Measurements from ENCODE around the gene COL4A4. TPM values are rescaled to one million over a fixed set of nuclear protein-coding genes. Genes with fewer than 3 reads are reported as not detected.

COL4A4 gene
- total RNA-seq, 2 experiments from 2014 or later: not detected

DNA sequence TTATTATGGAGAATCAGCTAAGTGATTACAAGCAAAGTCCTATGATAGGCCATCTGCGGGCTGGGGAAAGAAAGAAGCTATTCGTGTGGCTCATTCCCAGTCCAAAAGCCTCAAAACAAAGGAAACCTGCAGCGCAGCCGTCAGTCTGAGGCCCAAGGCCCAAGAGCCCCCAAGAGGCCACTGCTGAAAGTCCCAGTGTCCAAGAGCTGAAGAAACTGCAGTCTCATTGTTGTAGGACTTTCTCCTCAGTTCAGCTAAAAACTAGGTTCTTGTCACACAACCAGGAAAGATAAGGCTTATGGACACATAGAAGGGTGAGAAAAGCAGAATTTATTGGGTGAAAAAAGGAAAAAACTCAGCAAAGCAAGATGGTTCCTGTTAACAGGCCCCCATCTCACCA is 185.0 kb downstream of the COL4A4 start:
- Mint-ChIP-seq H3K9me3 (no peaks in the 10 kb centered on the region), H3K27me3 (no peaks in the 10 kb centered on the region), H3K36me3 (ENCODE audit: low read depth) (peaks cover 10% of the 10 kb centered on the region), H3K27ac (no peak overlapping the region), H3K4me1 (ENCODE audit: low read depth) (peaks cover 22% of the 10 kb centered on the region), H3K4me3 (no peak overlapping the region)
- ChIA-PET CTCF (interaction anchor here (0.6 to 1.1 kb wide), 2 partner anchors 177 to 877 kb away, joined by 3 to 7 read pairs; no protein-coding TSS in a partner anchor), POLR2A (no interaction called here)
- TF ChIP-seq, protein P1, sequence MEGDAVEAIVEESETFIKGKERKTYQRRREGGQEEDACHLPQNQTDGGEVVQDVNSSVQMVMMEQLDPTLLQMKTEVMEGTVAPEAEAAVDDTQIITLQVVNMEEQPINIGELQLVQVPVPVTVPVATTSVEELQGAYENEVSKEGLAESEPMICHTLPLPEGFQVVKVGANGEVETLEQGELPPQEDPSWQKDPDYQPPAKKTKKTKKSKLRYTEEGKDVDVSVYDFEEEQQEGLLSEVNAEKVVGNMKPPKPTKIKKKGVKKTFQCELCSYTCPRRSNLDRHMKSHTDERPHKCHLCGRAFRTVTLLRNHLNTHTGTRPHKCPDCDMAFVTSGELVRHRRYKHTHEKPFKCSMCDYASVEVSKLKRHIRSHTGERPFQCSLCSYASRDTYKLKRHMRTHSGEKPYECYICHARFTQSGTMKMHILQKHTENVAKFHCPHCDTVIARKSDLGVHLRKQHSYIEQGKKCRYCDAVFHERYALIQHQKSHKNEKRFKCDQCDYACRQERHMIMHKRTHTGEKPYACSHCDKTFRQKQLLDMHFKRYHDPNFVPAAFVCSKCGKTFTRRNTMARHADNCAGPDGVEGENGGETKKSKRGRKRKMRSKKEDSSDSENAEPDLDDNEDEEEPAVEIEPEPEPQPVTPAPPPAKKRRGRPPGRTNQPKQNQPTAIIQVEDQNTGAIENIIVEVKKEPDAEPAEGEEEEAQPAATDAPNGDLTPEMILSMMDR (IDR thresholded peaks at IDR 0.05): no peak
- intact Hi-C loops (cut with micrococcal nuclease): no loop called here
- ATAC-seq: no peak
- no peak for DNase-seq

DNA sequence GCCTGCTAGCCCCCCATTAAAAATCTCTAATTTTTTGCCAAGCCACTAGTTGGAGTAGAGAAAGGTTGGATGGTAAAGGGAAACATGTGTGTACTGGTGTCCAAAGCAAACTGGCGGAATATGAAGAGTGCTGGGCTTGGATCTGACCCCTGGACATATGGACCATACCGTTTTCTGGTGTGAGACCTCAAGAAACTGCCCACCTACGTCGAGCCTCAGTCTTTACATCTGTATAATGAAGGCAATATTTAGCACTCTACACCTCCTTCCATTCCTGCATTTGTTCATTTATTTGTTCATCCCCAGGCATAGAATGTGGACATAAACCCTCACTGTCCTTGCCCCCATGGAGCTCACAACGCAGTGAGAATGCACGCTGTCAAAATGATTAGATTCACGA is 185.7 kb downstream of the COL4A4 start:
- ATAC-seq (no peak), DNase-seq (no peak)
- H3K27me3 Mint-ChIP-seq: no peaks in the 10 kb centered on the region
- ChIA-PET CTCF (interaction anchor here (1.1 kb wide), 1 partner anchor 176 kb away, joined by 7 read pairs; no protein-coding TSS in a partner anchor), POLR2A (no interaction called here)
- H3K4me3 Mint-ChIP-seq: no peak overlapping the region
- peaks cover 14% of the 10 kb centered on the region for H3K36me3 Mint-ChIP-seq (ENCODE audit: low read depth)
- TF ChIP-seq, protein P1 (IDR thresholded peaks at IDR 0.05): no peak
- intact Hi-C loops (cut with micrococcal nuclease): no loop called here
- H3K27ac Mint-ChIP-seq: no peak overlapping the region
- no peaks in the 10 kb centered on the region for H3K9me3 Mint-ChIP-seq
- H3K4me1 Mint-ChIP-seq (ENCODE audit: low read depth): peaks cover 20% of the 10 kb centered on the region

DNA sequence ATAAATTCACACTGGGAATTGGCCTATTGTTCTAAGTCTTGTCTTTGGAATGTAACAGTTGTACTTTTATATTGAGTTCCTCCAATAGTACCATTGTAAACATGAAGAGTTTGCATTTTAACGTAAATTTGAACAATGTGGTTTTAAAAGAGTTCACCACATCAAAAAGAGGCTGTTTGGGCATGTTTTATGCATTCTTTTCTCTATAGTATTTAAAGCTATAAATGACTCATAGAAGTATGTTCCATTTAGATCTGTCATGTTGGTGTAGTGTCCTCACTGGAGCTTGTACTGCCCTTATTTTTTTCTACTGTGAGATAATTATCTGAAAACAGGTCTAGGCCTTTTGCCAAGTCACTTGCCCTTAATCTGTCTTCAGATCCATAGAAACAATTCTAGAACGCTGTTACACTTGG is 186.2 kb downstream of the COL4A4 start:
- Mint-ChIP-seq H3K27me3 (no peaks in the 10 kb centered on the region), H3K36me3 (ENCODE audit: low read depth) (peaks cover 16% of the 10 kb centered on the region), H3K9me3 (no peaks in the 10 kb centered on the region), H3K27ac (no peak overlapping the region), H3K4me1 (ENCODE audit: low read depth) (peaks cover 20% of the 10 kb centered on the region), H3K4me3 (no peak overlapping the region)
- POLR2A ChIA-PET: no interaction called here
- DNase-seq: no peak
- intact Hi-C loops (cut with micrococcal nuclease): no loop called here
- peak; percentile 30 for ATAC-seq
- TF ChIP-seq, protein P1 (IDR thresholded peaks at IDR 0.05): no peak
- CTCF ChIA-PET: no interaction called here

DNA sequence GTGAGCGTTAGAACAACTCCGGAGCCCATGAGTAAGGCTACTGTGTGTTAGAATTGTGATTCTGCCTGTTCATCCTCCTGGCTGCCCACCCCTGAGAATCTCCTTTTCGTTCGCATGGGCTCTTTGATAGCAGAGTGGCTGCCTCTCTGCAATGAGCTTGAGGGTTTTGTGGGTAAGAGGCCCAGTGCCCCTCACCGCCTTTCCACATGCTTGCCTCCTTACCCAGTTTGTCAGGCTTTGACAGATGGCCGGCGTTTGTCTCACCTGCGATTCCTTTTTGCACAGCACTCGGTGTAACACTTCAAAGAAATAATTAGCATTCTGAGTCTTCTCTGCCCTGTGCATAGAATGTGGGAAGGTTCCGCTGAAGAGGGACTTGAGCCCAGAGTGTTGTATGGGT is 190.2 kb downstream of the COL4A4 start:
- H3K27me3 Mint-ChIP-seq: no peaks in the 10 kb centered on the region
- intact Hi-C loops (cut with micrococcal nuclease): no loop called here
- H3K9me3 Mint-ChIP-seq: no peaks in the 10 kb centered on the region
- H3K4me1 Mint-ChIP-seq (ENCODE audit: low read depth): peaks cover 41% of the 10 kb centered on the region
- H3K27ac Mint-ChIP-seq: no peak overlapping the region
- peaks cover 27% of the 10 kb centered on the region for H3K36me3 Mint-ChIP-seq (ENCODE audit: low read depth)
- TF ChIP-seq, protein P1 (IDR thresholded peaks at IDR 0.05): no peak
- CTCF ChIA-PET: interaction anchor here (1.1 kb wide), 1 partner anchor 9 kb away, joined by 3 read pairs; no protein-coding TSS in a partner anchor
- ATAC-seq: no peak
- no peak overlapping the region for H3K4me3 Mint-ChIP-seq
- POLR2A ChIA-PET: no interaction called here
- DNase-seq: peak; percentile 11

DNA sequence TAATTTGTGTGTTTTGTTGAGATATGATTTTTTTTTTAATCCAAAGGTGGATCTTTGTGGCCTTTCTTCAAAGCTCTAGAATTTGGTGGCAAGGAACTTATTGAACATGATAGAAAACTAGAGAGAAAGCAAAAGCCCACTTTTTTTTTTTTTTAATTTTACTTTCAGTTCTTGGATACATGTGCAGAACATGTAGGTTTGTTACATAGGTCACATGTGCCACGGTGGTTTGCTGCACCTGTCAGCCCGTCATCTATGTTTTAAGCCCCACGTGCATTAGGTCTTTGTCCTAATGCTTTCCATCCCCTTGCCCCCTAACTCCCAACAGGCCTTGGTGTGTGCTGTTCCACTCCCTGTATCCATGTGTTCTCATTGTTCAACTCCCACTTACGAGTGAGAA is 192.2 kb downstream of the COL4A4 start:
- POLR2A ChIA-PET: no interaction called here
- TF ChIP-seq, protein P1 (IDR thresholded peaks at IDR 0.05): no peak

More for the DNA sequence above, 192.2 kb downstream of the COL4A4 start:
- Mint-ChIP-seq H3K36me3 (ENCODE audit: low read depth) (peaks cover 24% of the 10 kb centered on the region), H3K4me1 (ENCODE audit: low read depth) (peaks cover 31% of the 10 kb centered on the region), H3K27me3 (no peaks in the 10 kb centered on the region), H3K4me3 (no peak overlapping the region), H3K27ac (peak overlapping the region; percentile 67), H3K9me3 (no peaks in the 10 kb centered on the region)
- intact Hi-C loops (cut with micrococcal nuclease): no loop called here
- CTCF ChIA-PET: interaction anchor here (1.1 kb wide), 1 partner anchor 170 kb away, joined by 3 read pairs; no protein-coding TSS in a partner anchor
- ATAC-seq: no peak
- no peak for DNase-seq

All from activated CD8-positive, alpha-beta T cell treated with anti-CD3 and anti-CD28 coated beads for 36 hours (primary cell).